Peyer's patch (tissue), 4 donors: ENCODE measurements around the gene ATP12A.

ENCODE experiments used
- CTCF ChIP-seq, 6 experiments: fragments of 450-650 bp in 4 of 6; fragments of 200-600 bp in 2 of 6; sonication (generic) in 1 of 6; IDR thresholded peaks; one replicate each; pipeline ENCODE4 v1.5.1; 2017 to 2019; ENCODE audit warnings: antibody characterized with exemption in 6 of 6, mild to moderate bottlenecking in 3 of 6, moderate library complexity in 1 of 6
- POLR2A ChIP-seq, 2 donors: fragments of 450-650 bp; IDR thresholded peaks; one replicate each; pipeline ENCODE4 v1.5.1; 2017; ENCODE audit warnings: antibody characterized with exemption in 2 of 2, mild to moderate bottlenecking in 2 of 2, moderate library complexity in 2 of 2

GRCh38 chr13:24672141-24673132 lies 7.8 kb upstream of the ATP12A start:
- TF ChIP-seq CTCF (IDR thresholded peaks at IDR 0.05) (no peak), POLR2A (IDR thresholded peaks at IDR 0.05) (no peak)
